Measurements from ENCODE around the gene MICAL2.

DNA sequence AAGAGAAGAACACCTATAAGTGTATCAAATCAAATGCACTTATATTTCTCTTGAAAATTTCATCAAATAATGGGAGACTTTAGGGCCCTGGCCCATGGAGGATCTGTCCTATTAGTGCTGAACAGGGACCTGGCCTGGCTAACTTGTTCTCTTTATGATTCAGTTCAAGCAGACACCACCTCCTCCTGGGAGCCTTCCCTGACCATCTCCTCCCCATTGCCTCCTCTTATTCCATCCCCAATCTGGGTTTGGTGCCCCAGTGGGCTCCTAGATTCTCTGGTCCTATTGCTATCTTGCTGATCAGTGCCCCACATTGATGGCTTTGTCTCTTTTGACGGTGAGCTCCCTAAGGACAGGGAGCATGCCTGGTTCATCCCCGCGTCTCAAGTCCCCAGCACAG is 60.1 kb downstream of the MICAL2 start:
- TF ChIP-seq, protein P1, sequence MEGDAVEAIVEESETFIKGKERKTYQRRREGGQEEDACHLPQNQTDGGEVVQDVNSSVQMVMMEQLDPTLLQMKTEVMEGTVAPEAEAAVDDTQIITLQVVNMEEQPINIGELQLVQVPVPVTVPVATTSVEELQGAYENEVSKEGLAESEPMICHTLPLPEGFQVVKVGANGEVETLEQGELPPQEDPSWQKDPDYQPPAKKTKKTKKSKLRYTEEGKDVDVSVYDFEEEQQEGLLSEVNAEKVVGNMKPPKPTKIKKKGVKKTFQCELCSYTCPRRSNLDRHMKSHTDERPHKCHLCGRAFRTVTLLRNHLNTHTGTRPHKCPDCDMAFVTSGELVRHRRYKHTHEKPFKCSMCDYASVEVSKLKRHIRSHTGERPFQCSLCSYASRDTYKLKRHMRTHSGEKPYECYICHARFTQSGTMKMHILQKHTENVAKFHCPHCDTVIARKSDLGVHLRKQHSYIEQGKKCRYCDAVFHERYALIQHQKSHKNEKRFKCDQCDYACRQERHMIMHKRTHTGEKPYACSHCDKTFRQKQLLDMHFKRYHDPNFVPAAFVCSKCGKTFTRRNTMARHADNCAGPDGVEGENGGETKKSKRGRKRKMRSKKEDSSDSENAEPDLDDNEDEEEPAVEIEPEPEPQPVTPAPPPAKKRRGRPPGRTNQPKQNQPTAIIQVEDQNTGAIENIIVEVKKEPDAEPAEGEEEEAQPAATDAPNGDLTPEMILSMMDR (IDR thresholded peaks at IDR 0.05): no peak
- TF ChIP-seq POLR2A (IDR thresholded peaks at IDR 0.05): no peak
